ENCODE measurements around the gene HERC2. TPM values are rescaled to one million over a fixed set of nuclear protein-coding genes. Genes with fewer than 3 reads are reported as not detected.
"Not testable (repeated sequence)": the region's sequence is repeated elsewhere in the genome, so short reads cannot be mapped to it uniquely, and the experiment has no call there.

HERC2 gene
- polyA plus RNA-seq (2012; ENCODE audit: insufficient read depth, insufficient read length, low read depth) = 89.3 TPM

GRCh38 chr15:28322129-28322588, at the start of gene HERC2:
Gene HERC2 (minus strand): TSS chr15:28322179. CDS start chr15:28321433, 746 bp downstream.
- H3K36me3 ChIP-seq, H3K9me3 ChIP-seq, H3K4me1 ChIP-seq, H3K27me3 ChIP-seq, DNase-seq: not testable (repeated sequence)
- peak within 1 kb of the TSS; percentile 48 for H3K4me3 ChIP-seq (ENCODE audit: low read depth, low read length)

- not testable (repeated sequence) for H3K4me1 ChIP-seq; H3K4me3 ChIP-seq (ENCODE audit: low read depth, low read length); H3K27me3 ChIP-seq; H3K9me3 ChIP-seq; H3K36me3 ChIP-seq
- peak; percentile 1 for DNase-seq
These were observed 43.5 kb upstream of the HERC2 start for GRCh38 chr15:28365502-28365901.

GRCh38 chr15:28357984-28358383, 36.0 kb upstream of the HERC2 start, which contains the start of gene GOLGA6L24:
Gene GOLGA6L24 (minus strand): TSS chr15:28358084. CDS start chr15:28358023, 61 bp downstream.
- not testable (repeated sequence) for H3K4me1 ChIP-seq; DNase-seq; H3K9me3 ChIP-seq; H3K27me3 ChIP-seq; H3K4me3 ChIP-seq (ENCODE audit: low read depth, low read length); H3K36me3 ChIP-seq

GRCh38 chr15:28321358-28322078, 461 bp downstream of the HERC2 start:
- DNase-seq, H3K4me1 ChIP-seq, H3K9me3 ChIP-seq, H3K36me3 ChIP-seq, H3K27me3 ChIP-seq: not testable (repeated sequence)
- peak overlapping the region; percentile 48 for H3K4me3 ChIP-seq (ENCODE audit: low read depth, low read length)

GRCh38 chr15:28319725-28320124, 2.3 kb downstream of the HERC2 start:
- H3K9me3 ChIP-seq; H3K36me3 ChIP-seq; H3K27me3 ChIP-seq; H3K4me1 ChIP-seq; DNase-seq; H3K4me3 ChIP-seq (ENCODE audit: low read depth, low read length): not testable (repeated sequence)

GRCh38 chr15:28318828-28319227, 3.2 kb downstream of the HERC2 start:
- DNase-seq; H3K4me1 ChIP-seq; H3K9me3 ChIP-seq; H3K36me3 ChIP-seq; H3K27me3 ChIP-seq; H3K4me3 ChIP-seq (ENCODE audit: low read depth, low read length): not testable (repeated sequence)

- H3K9me3 ChIP-seq; H3K27me3 ChIP-seq; H3K4me1 ChIP-seq; H3K4me3 ChIP-seq (ENCODE audit: low read depth, low read length); DNase-seq; H3K36me3 ChIP-seq: not testable (repeated sequence)
These were observed 3.9 kb downstream of the HERC2 start for GRCh38 chr15:28318122-28318521.

- H3K4me3 ChIP-seq (ENCODE audit: low read depth, low read length); H3K36me3 ChIP-seq; H3K27me3 ChIP-seq; H3K9me3 ChIP-seq; H3K4me1 ChIP-seq; DNase-seq: not testable (repeated sequence)
These were observed 5.0 kb downstream of the HERC2 start for GRCh38 chr15:28316958-28317357.

GRCh38 chr15:28310454-28310853, 11.5 kb downstream of the HERC2 start:
- not testable (repeated sequence) for H3K9me3 ChIP-seq; H3K4me3 ChIP-seq (ENCODE audit: low read depth, low read length); H3K36me3 ChIP-seq; H3K27me3 ChIP-seq; H3K4me1 ChIP-seq; DNase-seq

GRCh38 chr15:28308718-28309117, 13.3 kb downstream of the HERC2 start:
- DNase-seq, H3K27me3 ChIP-seq: not testable (repeated sequence)

GRCh38 chr15:28305700-28306099, 16.3 kb downstream of the HERC2 start:
- DNase-seq; H3K4me3 ChIP-seq (ENCODE audit: low read depth, low read length); H3K9me3 ChIP-seq; H3K4me1 ChIP-seq; H3K27me3 ChIP-seq; H3K36me3 ChIP-seq: not testable (repeated sequence)

More at GRCh38 chr15:28308718-28309117, 13.3 kb downstream of the HERC2 start:
- not testable (repeated sequence) for H3K9me3 ChIP-seq; H3K36me3 ChIP-seq; H3K4me1 ChIP-seq; H3K4me3 ChIP-seq (ENCODE audit: low read depth, low read length)

- H3K36me3 ChIP-seq; H3K4me1 ChIP-seq; H3K9me3 ChIP-seq; DNase-seq; H3K4me3 ChIP-seq (ENCODE audit: low read depth, low read length); H3K27me3 ChIP-seq: not testable (repeated sequence)
These were observed 24.5 kb downstream of the HERC2 start for GRCh38 chr15:28297434-28297833.

GRCh38 chr15:28296814-28297213, 25.2 kb downstream of the HERC2 start:
- not testable (repeated sequence) for H3K4me1 ChIP-seq; H3K27me3 ChIP-seq; H3K4me3 ChIP-seq (ENCODE audit: low read depth, low read length); H3K36me3 ChIP-seq; DNase-seq; H3K9me3 ChIP-seq

GRCh38 chr15:28295009-28295563, 26.9 kb downstream of the HERC2 start:
- not testable (repeated sequence) for H3K4me3 ChIP-seq (ENCODE audit: low read depth, low read length); H3K9me3 ChIP-seq; H3K27me3 ChIP-seq; H3K36me3 ChIP-seq; DNase-seq; H3K4me1 ChIP-seq

- H3K9me3 ChIP-seq; H3K4me3 ChIP-seq (ENCODE audit: low read depth, low read length); H3K36me3 ChIP-seq; H3K4me1 ChIP-seq; DNase-seq; H3K27me3 ChIP-seq: not testable (repeated sequence)
These were observed 27.4 kb downstream of the HERC2 start for GRCh38 chr15:28294560-28294959.
